Measurements from ENCODE around the gene NUP93. TPM values are rescaled to one million over a fixed set of nuclear protein-coding genes. Genes with fewer than 3 reads are reported as not detected.

The NUP93 gene
- total and polyA plus RNA-seq, 2 of the 8 experiments (the other 6 are each of a cell fraction or from before 2014, with no cell fraction given) = 147 to 201 TPM

DNA sequence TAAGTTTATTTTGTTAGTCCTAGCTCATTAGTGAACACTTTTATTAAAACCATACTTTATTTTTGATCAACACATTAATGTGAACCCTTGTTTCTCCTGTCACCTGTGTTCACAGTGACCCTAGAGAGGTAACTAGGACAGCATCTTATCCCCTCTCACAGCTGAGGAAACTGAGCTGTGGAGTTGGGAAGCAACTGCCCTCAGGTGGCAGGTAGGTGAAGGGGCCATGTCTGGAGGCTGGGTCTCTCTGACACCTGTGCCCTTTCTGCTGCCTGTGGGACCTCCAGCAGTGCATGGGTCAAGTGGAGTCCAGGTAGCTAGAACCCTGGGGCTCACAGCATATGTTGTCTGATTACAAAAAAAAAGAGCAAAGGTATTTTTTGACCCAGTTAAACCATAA lies 112.2 kb downstream of the NUP93 start:
- H3K4ac ChIP-seq (replicated peaks; ENCODE audit: insufficient read length, low read depth, low read length) = no peak overlapping the region
- no peak overlapping the region for H3K14ac ChIP-seq (ENCODE audit: insufficient read length)
- DNase-seq (ENCODE audit: low read depth in 1 of 2, low spot score in 2 of 2) = no peak
- H2BK12ac ChIP-seq (ENCODE audit: low read depth, low read length) = no peak overlapping the region
- H4K20me1 ChIP-seq (replicated peaks in 1 of 2; ENCODE audit: control insufficient read depth in 1 of 2, insufficient read depth in 2 of 2, low read length in 2 of 2) = peaks cover 0 to 4% of the 10 kb centered on the region in 2 experiments
- H2BK120ac ChIP-seq (replicated peaks; ENCODE audit: low read depth, low read length) = no peak overlapping the region
- ChIA-PET POLR2A (ENCODE audit: partially characterized antibody) (interaction anchor here (1.2 to 1.6 kb wide), 2 partner anchors 9 to 89 kb away, joined by 4 read pairs; no protein-coding TSS in a partner anchor), CTCF (ENCODE audit: partially characterized antibody) (interaction anchor here (1.1 to 1.7 kb wide), 5 partner anchors 10 to 55 kb away, joined by 3 to 5 read pairs (median 4); no protein-coding TSS in a partner anchor)
- no peak overlapping the region for H3K56ac ChIP-seq (replicated peaks; ENCODE audit: insufficient read length, low read depth, low read length)
- H3K4me2 ChIP-seq (ENCODE audit: insufficient read depth in 1 of 2, low read depth in 2 of 2, low read length in 2 of 2) = no peak overlapping the region
- no peaks in the 10 kb centered on the region for H3K9me3 ChIP-seq (ENCODE audit: insufficient read depth in 2 of 2, low read depth in 1 of 2, low read length in 1 of 2)
- no peak overlapping the region for H2AK5ac ChIP-seq (ENCODE audit: low read depth, low read length)
- H3K9ac ChIP-seq (replicated peaks in 1 of 4; ENCODE audit: extremely low read depth in 1 of 4, low read depth in 3 of 4, low read length in 3 of 4) = no peak overlapping the region
- H4K5ac ChIP-seq (ENCODE audit: insufficient read length, low read depth, low read length) = no peak overlapping the region
- no peak overlapping the region for H2BK15ac ChIP-seq (ENCODE audit: low read length)
- no peak overlapping the region for H3K18ac ChIP-seq (ENCODE audit: extremely low read depth, low read length)
- H3K27ac ChIP-seq (ENCODE audit: low read depth, low read length) = no peak overlapping the region
- peaks cover 18 to 59% (median 36%) of the 10 kb centered on the region in 4 experiments for H3K36me3 ChIP-seq (ENCODE audit: control insufficient read depth in 2 of 4, insufficient read depth in 4 of 4, low read length in 3 of 4)
- H4K8ac ChIP-seq (ENCODE audit: extremely low read depth, insufficient read depth, low read length) = no peak overlapping the region
- H3K79me1 ChIP-seq (ENCODE audit: low read depth, low read length) = no peaks in the 10 kb centered on the region
- no peaks in the 10 kb centered on the region for H3K23me2 ChIP-seq (ENCODE audit: low read depth, low read length)
- no peak for FAIRE-seq
- TF ChIP-seq POLR2AphosphoS5 (IDR thresholded peaks at IDR 0.05; ENCODE audit: low read depth, low read length) = no peak
- no peak overlapping the region for H3K23ac ChIP-seq (ENCODE audit: insufficient read length)
- no peak overlapping the region for H4K91ac ChIP-seq (replicated peaks; ENCODE audit: insufficient read length, low read length)
- H3K4me1 ChIP-seq (replicated peaks in 1 of 4; ENCODE audit: control insufficient read depth in 3 of 4, insufficient read depth in 4 of 4, low read length in 3 of 4) = no peaks in the 10 kb centered on the region
- H2BK5ac ChIP-seq (ENCODE audit: low read depth, low read length) = no peak overlapping the region; the same call in 1 of the 2 replicates
- no peak overlapping the region for H3K4me3 ChIP-seq (ENCODE audit: extremely low read depth in 1 of 4, insufficient read depth in 2 of 4, low read depth in 3 of 4, low read length in 4 of 4)
- H3K27me3 ChIP-seq (replicated peaks in 1 of 4; ENCODE audit: control insufficient read depth in 3 of 4, extremely low read depth in 1 of 4, insufficient read depth in 3 of 4, low read length in 3 of 4) = no peaks in the 10 kb centered on the region; a peak in 1 of 7 replicates
- H2BK20ac ChIP-seq (ENCODE audit: low read length) = no peak overlapping the region
- H2AFZ ChIP-seq (ENCODE audit: low read length) = no peak overlapping the region
- no peaks in the 10 kb centered on the region for H3K79me2 ChIP-seq (ENCODE audit: control insufficient read depth in 1 of 2, insufficient read depth in 2 of 2, low read length in 2 of 2)

All from H1 (cell line).